Measurements from ENCODE around the gene KCNJ9.

The KCNJ9 gene

GRCh38 chr1:160062230-160062532 is 19.2 kb upstream of the KCNJ9 start:
- in situ Hi-C loops (cut with HindIII; ENCODE audit: low pct_ligation_motif_present, low sequenced_read_pairs) = no loop called here
- H3K36me3 ChIP-seq (replicated peaks) = no peaks in the 10 kb centered on the region
- no peak for DNase-seq
- H3K27ac ChIP-seq = no peak overlapping the region
- no peak for TF ChIP-seq CTCF (IDR thresholded peaks at IDR 0.05; ENCODE audit: low read depth, low read length, missing control alignments)
- H3K4me3 ChIP-seq (ENCODE audit: low read depth, low read length) = no peak overlapping the region
- peaks cover 10% of the 10 kb centered on the region for H3K27me3 ChIP-seq (replicated peaks)

- in situ Hi-C loops (cut with HindIII; ENCODE audit: low pct_ligation_motif_present, low sequenced_read_pairs) = no loop called here
- DNase-seq = no peak
- Histone ChIP-seq H3K27me3 (replicated peaks) (peaks cover 11% of the 10 kb centered on the region), H3K36me3 (replicated peaks) (no peaks in the 10 kb centered on the region), H3K4me3 (ENCODE audit: low read depth, low read length) (no peak overlapping the region), H3K27ac (no peak overlapping the region)
- TF ChIP-seq CTCF (IDR thresholded peaks at IDR 0.05; ENCODE audit: low read depth, low read length, missing control alignments) = no peak
Observed at GRCh38 chr1:160063176-160063575, 18.2 kb upstream of the KCNJ9 start.

- no peak overlapping the region for H3K4me3 ChIP-seq (ENCODE audit: low read depth, low read length)
- no peak for DNase-seq
- no peaks in the 10 kb centered on the region for H3K36me3 ChIP-seq (replicated peaks)
- H3K27ac ChIP-seq = no peak overlapping the region
- no peak for TF ChIP-seq CTCF (IDR thresholded peaks at IDR 0.05; ENCODE audit: low read depth, low read length, missing control alignments)
- H3K27me3 ChIP-seq (replicated peaks) = peaks cover 12% of the 10 kb centered on the region
- in situ Hi-C loops (cut with HindIII; ENCODE audit: low pct_ligation_motif_present, low sequenced_read_pairs) = no loop called here
Observed at GRCh38 chr1:160064164-160064563, 17.2 kb upstream of the KCNJ9 start.

- peaks cover 14% of the 10 kb centered on the region for H3K27me3 ChIP-seq (replicated peaks)
- no peak overlapping the region for H3K4me3 ChIP-seq (ENCODE audit: low read depth, low read length)
- no peaks in the 10 kb centered on the region for H3K36me3 ChIP-seq (replicated peaks)
- DNase-seq = no peak
- TF ChIP-seq CTCF (IDR thresholded peaks at IDR 0.05; ENCODE audit: low read depth, low read length, missing control alignments) = no peak
- H3K27ac ChIP-seq = no peak overlapping the region
- in situ Hi-C loops (cut with HindIII; ENCODE audit: low pct_ligation_motif_present, low sequenced_read_pairs) = no loop called here
Observed at GRCh38 chr1:160064746-160065145, 16.6 kb upstream of the KCNJ9 start.

GRCh38 chr1:160066829-160067745 is 14.3 kb upstream of the KCNJ9 start:
- DNase-seq = no peak
- H3K27ac ChIP-seq = no peak overlapping the region
- H3K36me3 ChIP-seq (replicated peaks) = no peaks in the 10 kb centered on the region
- in situ Hi-C loops (cut with HindIII; ENCODE audit: low pct_ligation_motif_present, low sequenced_read_pairs) = no loop called here
- H3K4me3 ChIP-seq (ENCODE audit: low read depth, low read length) = no peak overlapping the region
- H3K27me3 ChIP-seq (replicated peaks) = peaks cover 29% of the 10 kb centered on the region
- TF ChIP-seq CTCF (IDR thresholded peaks at IDR 0.05; ENCODE audit: low read depth, low read length, missing control alignments) = no peak

GRCh38 chr1:160068225-160068624 is 13.1 kb upstream of the KCNJ9 start:
- Histone ChIP-seq H3K36me3 (replicated peaks) (no peaks in the 10 kb centered on the region), H3K4me3 (ENCODE audit: low read depth, low read length) (no peak overlapping the region), H3K27ac (no peak overlapping the region), H3K27me3 (replicated peaks) (peaks cover 25% of the 10 kb centered on the region)
- no peak for TF ChIP-seq CTCF (IDR thresholded peaks at IDR 0.05; ENCODE audit: low read depth, low read length, missing control alignments)
- no peak for DNase-seq
- in situ Hi-C loops (cut with HindIII; ENCODE audit: low pct_ligation_motif_present, low sequenced_read_pairs) = no loop called here
